Fibroblast of peridontal ligament (primary cell): Measurements from ENCODE around the gene LNPK.
"Not testable (repeated sequence)": the region's sequence is repeated elsewhere in the genome, so short reads cannot be mapped to it uniquely, and the experiment has no call there.

Experiments
- DNase-seq: peaks from one replicate; pipeline ENCODE4 v3.0.0-alpha.2; 2010; ENCODE audit errors: extremely low read depth

The LNPK gene

DNA sequence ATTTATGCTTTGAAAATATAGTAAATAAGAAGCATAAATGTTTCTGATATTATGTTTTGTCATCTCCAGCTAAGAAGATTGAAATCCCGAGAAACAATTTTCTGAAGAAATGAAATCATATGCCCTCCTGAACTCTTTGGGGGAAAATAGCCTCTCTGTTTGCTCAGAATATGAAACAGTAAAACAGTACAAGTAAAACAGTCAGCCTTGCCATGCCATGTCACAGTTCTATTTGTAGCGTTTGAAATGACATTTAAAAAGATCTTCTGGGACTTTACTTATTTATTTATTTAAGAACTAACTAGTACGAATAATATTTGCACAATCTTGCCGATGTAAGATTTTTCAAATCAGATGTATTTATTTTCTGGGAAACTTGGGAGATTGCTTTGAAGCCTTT is 98.0 kb downstream of the LNPK start:
- DNase-seq, result no peak

DNA sequence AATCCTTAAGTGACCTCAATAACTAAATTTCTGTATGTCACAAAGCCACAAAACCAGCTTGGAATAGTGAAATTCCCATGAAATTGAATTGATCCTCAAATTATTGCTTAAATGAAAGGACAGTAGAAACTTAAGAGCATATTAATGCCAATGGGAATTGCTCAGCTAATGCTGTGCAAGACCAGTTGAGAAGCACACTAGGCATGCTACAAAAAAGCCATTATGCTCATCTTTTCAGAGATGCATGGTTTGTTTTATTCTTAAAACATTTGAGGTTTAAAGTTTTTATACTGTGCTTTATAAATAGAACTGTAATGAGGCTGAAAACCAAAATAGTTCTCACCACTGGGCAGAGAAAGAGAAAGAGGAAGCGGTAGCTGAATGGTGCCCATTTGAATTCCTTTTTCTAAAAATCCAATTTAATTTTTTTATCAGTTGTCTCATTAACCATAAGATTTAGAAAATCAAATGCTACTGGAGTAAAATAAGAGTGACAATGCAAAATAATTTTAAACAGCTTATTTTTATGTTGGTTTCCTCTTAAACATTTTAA is 98.6 kb downstream of the LNPK start:
- no peak for DNase-seq

DNA sequence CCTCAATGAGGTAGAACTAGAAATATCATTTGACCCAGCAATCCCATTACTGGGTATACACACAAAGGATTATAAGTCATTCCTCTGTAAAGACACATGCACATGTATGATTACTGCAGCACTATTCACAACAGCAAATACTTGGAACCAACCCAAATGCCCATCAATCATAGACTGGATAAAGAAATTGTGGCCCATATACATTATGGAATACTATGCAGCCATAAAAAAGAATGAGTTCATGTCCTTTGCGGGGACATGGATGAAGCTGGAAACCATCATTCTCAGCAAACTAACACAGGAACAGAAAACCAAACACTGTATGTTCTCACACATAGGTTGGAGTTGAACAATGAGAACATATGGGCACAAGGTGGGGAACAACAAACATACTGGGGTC is 106.1 kb downstream of the LNPK start:
- not testable (repeated sequence) for DNase-seq

DNA sequence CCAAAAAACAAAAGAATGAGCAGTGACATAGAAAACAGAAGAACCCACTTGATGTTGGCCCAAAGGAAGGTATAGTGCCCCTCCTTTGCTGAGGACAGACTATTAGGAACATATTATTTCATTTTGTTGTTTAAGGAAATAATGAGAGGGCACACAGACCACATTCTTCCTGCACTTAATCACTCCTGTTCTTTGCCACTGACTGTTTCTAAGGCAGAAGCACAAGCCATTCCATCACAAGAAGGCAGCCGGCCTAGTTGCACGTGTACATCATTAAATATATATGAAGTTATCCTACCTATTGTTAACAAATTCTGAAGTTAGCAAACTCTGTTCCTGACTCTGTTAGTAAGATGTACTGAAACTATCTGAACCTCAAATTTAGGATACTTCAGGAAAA is 110.0 kb downstream of the LNPK start:
- DNase-seq, result no peak

DNA sequence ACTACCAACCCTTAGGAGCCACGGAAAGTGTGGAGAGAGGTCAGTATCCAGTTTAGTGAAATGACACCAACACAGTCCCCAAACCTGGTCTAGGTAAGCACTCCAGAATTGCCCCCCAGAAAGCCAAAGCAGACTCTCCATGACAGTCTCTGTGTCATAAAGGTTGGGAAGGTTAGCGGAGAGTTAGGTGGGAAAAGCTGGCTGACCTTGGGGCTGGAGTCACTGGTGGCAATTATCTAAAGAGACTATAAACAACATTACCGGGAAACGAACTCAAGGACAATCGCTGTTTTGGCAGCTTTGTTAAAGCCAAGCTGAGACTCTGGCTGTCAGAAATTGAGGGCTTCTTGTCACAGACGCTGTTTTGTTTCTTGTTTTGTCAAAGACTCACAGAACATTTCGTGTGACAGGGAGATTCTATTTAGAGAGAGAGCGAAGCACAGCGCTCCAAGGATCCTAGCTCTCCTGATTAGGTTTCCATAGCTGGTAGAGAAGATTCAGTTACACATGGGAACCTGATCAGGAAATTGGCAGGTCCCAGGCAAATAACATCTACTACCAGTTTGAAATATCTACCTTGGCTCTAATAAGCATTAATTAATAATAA is 111.3 kb downstream of the LNPK start:
- no peak for DNase-seq

DNA sequence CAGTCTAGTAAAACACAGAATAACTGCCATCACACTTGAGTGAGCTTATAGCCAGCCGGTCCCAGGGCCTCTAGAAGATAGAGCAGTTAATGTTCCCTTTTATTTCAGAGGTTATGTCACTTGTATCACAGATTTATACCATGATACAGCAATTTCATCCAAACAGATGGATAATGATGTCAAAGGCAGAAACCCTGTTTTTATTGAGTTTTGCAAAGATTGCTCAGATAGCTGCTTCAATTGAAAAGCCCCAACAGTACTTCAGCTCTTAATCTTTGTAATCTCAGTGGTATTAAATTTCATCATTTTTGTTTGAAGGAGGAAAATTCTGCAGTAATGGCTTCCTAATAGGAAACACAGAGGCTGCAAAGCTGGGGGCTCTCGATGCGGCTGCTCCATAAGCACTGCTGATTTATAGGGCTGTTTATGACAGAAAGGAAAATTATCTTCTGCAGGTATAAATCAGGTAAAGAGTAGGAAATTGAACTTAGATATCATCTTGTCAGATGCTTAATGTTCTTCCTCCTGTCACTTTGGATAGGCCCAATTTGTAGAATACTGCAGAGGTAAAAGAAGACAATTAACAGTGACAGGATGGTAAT is 112.3 kb downstream of the LNPK start:
- DNase-seq, result no peak

DNA sequence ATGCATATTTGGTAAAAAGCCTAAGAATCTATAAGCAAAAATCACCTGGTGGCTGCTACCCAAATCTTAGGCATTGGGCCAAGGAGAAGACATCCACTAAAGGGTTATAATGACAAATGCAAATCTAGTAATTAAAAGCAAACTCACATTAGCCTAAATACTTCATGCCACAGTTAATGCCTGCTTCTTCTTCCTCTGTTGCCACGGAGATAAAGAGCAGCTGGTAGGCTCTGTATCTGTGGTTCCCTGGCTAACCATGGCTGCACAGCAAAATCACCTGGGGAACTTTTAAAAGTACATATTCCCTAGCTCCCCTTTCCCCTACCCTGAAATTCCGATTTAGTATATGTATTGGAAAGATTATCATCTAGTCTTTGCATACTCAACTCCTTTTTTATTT is 114.3 kb downstream of the LNPK start:
- no peak for DNase-seq

DNA sequence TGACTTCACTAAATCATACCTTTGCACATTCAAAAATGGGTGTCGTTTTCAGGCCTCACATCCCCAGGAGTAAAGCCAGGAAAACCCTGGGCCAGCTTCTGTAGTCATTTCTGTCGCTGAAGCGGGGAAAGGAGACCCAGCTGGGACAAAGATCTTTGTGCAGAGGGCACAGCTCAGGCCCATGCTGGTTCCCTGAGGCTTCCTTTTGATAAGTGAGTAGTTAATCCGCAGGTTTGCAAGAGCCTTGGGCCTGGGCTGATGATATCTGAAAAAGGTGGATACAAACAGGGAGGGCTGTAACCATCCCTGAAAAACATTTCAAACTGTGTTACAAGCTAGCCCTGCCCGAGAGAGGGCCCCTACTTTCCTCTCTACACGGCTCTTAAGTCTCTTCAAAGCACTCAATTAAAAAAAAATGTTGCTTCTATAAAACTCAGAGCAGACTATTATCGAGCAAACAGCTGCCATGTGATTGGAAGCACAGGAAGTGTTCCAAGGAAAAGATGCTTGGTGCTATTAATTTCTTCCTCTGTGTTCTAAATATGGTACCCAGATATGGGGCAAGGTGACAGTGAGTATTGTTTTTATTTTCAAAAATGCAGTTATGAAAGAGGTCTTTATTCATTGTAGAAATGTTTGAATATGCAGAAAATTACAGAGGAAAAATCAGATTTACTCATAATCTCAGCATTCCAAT is 117.2 kb downstream of the LNPK start:
- DNase-seq, result no peak

DNA sequence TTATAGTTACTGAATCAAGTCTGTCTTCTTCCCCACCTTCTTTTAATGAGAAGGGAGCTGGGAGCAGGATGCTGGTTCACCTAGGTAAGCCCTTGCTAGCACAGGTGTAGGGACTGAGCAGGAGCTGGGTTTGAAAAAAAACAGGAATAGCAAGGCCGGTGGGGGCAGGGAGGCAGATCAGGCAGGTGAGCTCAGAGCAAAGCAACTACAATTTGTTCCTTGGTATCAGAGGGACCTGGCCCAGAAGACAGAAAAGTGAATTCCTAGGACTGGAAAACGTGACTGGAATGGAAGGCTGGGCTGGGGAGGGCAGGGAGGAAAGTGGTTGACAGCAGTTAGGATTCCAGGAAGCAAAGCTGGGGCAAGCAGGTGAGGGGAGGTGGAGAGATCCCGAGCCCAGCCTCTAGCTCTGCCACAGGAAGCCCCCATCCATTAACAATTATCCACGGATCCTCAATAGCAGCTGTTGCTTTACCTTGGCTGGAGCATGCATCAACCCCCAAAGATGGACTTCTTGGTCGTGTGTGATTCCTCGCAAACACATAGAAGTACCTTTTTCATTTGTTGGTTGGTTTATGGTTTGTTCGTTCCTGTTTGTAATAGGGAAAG is 118.4 kb downstream of the LNPK start:
- no peak for DNase-seq

DNA sequence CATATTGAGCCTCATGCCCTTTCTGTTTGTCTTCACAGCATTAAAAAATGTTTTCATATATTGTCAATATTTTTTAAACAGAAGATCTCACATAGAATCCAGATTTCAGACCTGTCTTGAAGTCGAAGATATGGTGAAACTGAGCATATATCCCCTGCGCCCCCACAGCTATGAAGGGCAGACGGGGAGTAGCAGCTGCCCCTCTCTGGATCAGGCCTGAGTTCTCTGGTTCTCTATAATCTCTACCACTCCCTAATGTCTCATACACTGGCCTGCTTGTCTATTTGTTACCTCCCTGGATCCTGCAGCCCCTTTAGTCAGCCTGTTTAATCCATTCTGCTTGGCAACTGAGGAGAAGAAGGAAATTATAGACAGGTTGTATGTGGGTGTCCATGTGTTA is 122.4 kb downstream of the LNPK start:
- DNase-seq, result no peak

DNA sequence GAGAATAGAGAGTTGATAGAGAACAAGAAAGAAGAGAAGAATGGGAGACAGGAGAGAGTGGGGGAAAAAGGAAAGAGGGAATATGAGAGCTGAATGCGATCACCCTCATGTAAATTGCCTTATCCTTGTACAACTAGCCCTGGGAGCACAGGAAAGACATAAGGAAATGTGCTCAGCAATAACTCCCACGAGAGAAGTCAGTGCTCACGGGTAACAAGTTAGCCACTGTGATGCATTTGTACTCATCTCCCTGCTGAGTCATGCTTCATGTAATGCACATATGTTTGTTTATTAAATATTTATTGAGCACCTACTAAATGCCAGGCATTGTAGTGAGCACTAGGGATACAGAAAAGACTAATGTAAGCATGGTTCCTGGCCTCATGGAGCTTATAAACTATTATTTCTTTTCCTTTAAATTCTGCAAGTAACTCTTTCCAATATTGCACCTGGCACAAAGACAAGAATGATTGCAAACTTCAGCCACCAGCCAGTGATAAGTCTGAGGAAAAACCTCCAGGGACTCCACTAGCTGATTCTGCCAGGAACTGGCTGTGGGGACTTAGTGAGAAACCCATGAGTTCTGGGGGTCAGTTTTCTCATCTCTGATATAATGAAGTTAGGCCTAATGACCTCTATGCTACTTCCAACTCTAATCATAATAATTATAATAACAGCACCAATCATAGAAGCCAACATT is 124.1 kb downstream of the LNPK start:
- DNase-seq, result no peak

DNA sequence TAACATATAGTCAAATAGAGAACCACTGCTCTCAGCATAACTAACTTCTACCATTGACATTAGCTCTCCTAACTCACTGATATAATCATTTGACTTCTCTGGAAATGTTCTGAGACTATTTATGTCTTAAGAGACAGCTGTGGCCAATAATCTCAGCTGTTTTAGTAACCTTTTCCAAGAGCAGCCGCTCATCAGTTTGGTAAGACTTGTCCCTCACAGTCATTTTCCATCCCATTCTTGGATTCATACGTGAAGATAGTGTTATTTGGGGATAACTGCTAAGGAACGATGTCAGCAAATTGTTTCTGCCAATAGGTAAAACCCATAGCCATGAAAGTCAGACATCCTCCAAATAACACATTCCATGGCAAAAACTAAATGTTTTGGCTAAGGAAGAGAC is 127.8 kb downstream of the LNPK start:
- DNase-seq, result no peak
